ENCODE data around the gene RUNDC3A.

- TF ChIP-seq, protein P1, sequence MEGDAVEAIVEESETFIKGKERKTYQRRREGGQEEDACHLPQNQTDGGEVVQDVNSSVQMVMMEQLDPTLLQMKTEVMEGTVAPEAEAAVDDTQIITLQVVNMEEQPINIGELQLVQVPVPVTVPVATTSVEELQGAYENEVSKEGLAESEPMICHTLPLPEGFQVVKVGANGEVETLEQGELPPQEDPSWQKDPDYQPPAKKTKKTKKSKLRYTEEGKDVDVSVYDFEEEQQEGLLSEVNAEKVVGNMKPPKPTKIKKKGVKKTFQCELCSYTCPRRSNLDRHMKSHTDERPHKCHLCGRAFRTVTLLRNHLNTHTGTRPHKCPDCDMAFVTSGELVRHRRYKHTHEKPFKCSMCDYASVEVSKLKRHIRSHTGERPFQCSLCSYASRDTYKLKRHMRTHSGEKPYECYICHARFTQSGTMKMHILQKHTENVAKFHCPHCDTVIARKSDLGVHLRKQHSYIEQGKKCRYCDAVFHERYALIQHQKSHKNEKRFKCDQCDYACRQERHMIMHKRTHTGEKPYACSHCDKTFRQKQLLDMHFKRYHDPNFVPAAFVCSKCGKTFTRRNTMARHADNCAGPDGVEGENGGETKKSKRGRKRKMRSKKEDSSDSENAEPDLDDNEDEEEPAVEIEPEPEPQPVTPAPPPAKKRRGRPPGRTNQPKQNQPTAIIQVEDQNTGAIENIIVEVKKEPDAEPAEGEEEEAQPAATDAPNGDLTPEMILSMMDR (IDR thresholded peaks at IDR 0.05; ENCODE audit: borderline replicate concordance, extremely low read depth, low read length, poor library complexity, severe bottlenecking): no peak
- no peak for TF ChIP-seq EZH2 (IDR thresholded peaks at IDR 0.05; ENCODE audit: borderline replicate concordance, low read depth, low read length, severe bottlenecking)
Observed at GRCh38 chr17:44333371-44333770, 25.0 kb downstream of the RUNDC3A start.
